GM21825 (cell line): ENCODE data around the gene ZFYVE21.

ENCODE experiments used
- ATAC-seq: cut with Tn5 transposase; IDR thresholded peaks from one replicate; pipeline ENCODE4 v1.9.1; 2021; ENCODE audit warnings: mild to moderate bottlenecking, moderate library complexity; ENCODE audit not compliant: unreplicated experiment

Gene ZFYVE21

GRCh38 chr14:103721334-103722120, 5.9 kb downstream of the ZFYVE21 start:
- no peak for ATAC-seq

GRCh38 chr14:103723748-103724081, 8.1 kb downstream of the ZFYVE21 start:
- ATAC-seq: no peak

GRCh38 chr14:103724116-103724515, 8.5 kb downstream of the ZFYVE21 start:
- no peak for ATAC-seq

- ATAC-seq: no peak
Observed at GRCh38 chr14:103725001-103725682, 9.5 kb downstream of the ZFYVE21 start.

GRCh38 chr14:103725739-103726395, 10.3 kb downstream of the ZFYVE21 start:
- ATAC-seq: no peak

GRCh38 chr14:103726474-103726873, 10.9 kb downstream of the ZFYVE21 start:
- no peak for ATAC-seq

GRCh38 chr14:103727313-103727980, 11.8 kb downstream of the ZFYVE21 start:
- ATAC-seq: no peak

- ATAC-seq: no peak
Observed at GRCh38 chr14:103728141-103728540, 12.5 kb downstream of the ZFYVE21 start.

GRCh38 chr14:103728721-103729120, 13.1 kb downstream of the ZFYVE21 start:
- ATAC-seq: no peak

- no peak for ATAC-seq
Observed at GRCh38 chr14:103729496-103730448, 14.2 kb downstream of the ZFYVE21 start.

- ATAC-seq: no peak
Observed at GRCh38 chr14:103730490-103731035, 15.0 kb downstream of the ZFYVE21 start.

GRCh38 chr14:103731481-103731880, 15.9 kb downstream of the ZFYVE21 start:
- ATAC-seq: no peak

GRCh38 chr14:103731916-103732867, 16.6 kb downstream of the ZFYVE21 start:
- ATAC-seq: no peak

- no peak for ATAC-seq
Observed at GRCh38 chr14:103732868-103733620, 17.4 kb downstream of the ZFYVE21 start.

GRCh38 chr14:103733651-103734050, 18.0 kb downstream of the ZFYVE21 start:
- no peak for ATAC-seq

- no peak for ATAC-seq
Observed at GRCh38 chr14:103734081-103734888, 18.7 kb downstream of the ZFYVE21 start.

GRCh38 chr14:103735022-103735421, 19.4 kb downstream of the ZFYVE21 start:
- ATAC-seq: no peak
